ENCODE measurements around the gene ARL9. TPM values are rescaled to one million over a fixed set of nuclear protein-coding genes. Genes with fewer than 3 reads are reported as not detected.
A peak's percentile ranks its signal among the peaks of the same experiment; 100 is the strongest.

The ARL9 gene
- total and polyA plus RNA-seq, 9 of the 15 experiments (the other 6 are each of a cell fraction or from before 2014, with no cell fraction given): 0.10 to 0.15 (median 0.11) TPM; not detected in 6

- no peak for TF ChIP-seq CTCFL (IDR thresholded peaks at IDR 0.05; ENCODE audit: borderline replicate concordance, insufficient read depth, low read depth, low read length, poor library complexity, severe bottlenecking)
- no peak for TF ChIP-seq ZNF197 (CRISPR knock-in tag; IDR thresholded peaks at IDR 0.05; ENCODE audit: low read depth)
- TF ChIP-seq TBP (optimal IDR thresholded peaks at IDR 0.05; ENCODE audit: low read depth, low read length): peak; percentile 97
- TF ChIP-seq MTA1 (IDR thresholded peaks at IDR 0.05; ENCODE audit: borderline replicate concordance): no peak; the same call in 1 of the 2 replicates
- TF ChIP-seq PPARD (CRISPR knock-in tag; IDR thresholded peaks at IDR 0.05): no peak
- TF ChIP-seq RBBP5 (IDR thresholded peaks at IDR 0.05; ENCODE audit: borderline replicate concordance, insufficient read depth, low read length, poor library complexity, severe bottlenecking): peak; percentile 79
- TF ChIP-seq ZBTB2 (IDR thresholded peaks at IDR 0.05): no peak
- no peak for TF ChIP-seq FUS (optimal IDR thresholded peaks at IDR 0.05; ENCODE audit: low read depth, low read length)
- TF ChIP-seq MAZ (CRISPR knock-in tag; conservative IDR thresholded peaks at IDR 0.05 in 1 of 2, IDR thresholded peaks at IDR 0.05 in 1 of 2): peak in 1 of 2 experiments; percentile 78; a peak in 2 of 4 replicates
- peak in 1 of 2 experiments; percentile 68; a peak in 1 of 4 replicates for TF ChIP-seq ZNF318 (IDR thresholded peaks at IDR 0.05; ENCODE audit: borderline replicate concordance in 1 of 2, low read depth in 1 of 2)
- TF ChIP-seq HCFC1 (IDR thresholded peaks at IDR 0.05; ENCODE audit: low read depth, low read length): peak; percentile 75
- peak; percentile 44; the same call in 1 of the 2 replicates for TF ChIP-seq SOX6 (IDR thresholded peaks at IDR 0.05)
- TF ChIP-seq ZNF436 (CRISPR knock-in tag; IDR thresholded peaks at IDR 0.05): no peak
Observed at GRCh38 chr4:56467284-56468096, 38.1 kb upstream of the ARL9 start, which contains the start of gene SRP72 (continued).

All from K562 (cell line).